Mesenchymal stem cell (in vitro differentiated cells and primary cell): ENCODE measurements around the gene WDR59.

Experiments used
- DNase-seq: peaks from one replicate; pipeline ENCODE4 v3.0.0-alpha.2; 2013
- H2AFZ ChIP-seq: one replicate; pipeline ENCODE4 v1.6.1; 2013; ENCODE audit warnings: low read depth, mild to moderate bottlenecking, control low read depth, inconsistent platforms, low read length, moderate library complexity
- H2AK5ac ChIP-seq: 2 replicates; pipeline ENCODE4 v1.6.1; 2013; ENCODE audit warnings: low read length, moderate library complexity, mild to moderate bottlenecking, inconsistent platforms; ENCODE audit not compliant: severe bottlenecking
- H2BK120ac ChIP-seq: one replicate; pipeline ENCODE4 v1.6.1; 2013; ENCODE audit warnings: low read depth, mild to moderate bottlenecking, inconsistent platforms, low read length, moderate library complexity
- H2BK12ac ChIP-seq, 2 experiments: one replicate each; pipeline ENCODE4 v1.6.1; 2013; ENCODE audit warnings: inconsistent platforms in 2 of 2, low read length in 2 of 2, mild to moderate bottlenecking in 2 of 2, moderate library complexity in 2 of 2, control low read depth in 1 of 2
- H2BK15ac ChIP-seq: one replicate; pipeline ENCODE4 v1.6.1; 2013; ENCODE audit warnings: mild to moderate bottlenecking, low read depth, inconsistent platforms; ENCODE audit not compliant: poor library complexity, severe bottlenecking
- H2BK5ac ChIP-seq: 2 replicates; pipeline ENCODE4 v1.6.1; 2013; ENCODE audit warnings: low read depth, mild to moderate bottlenecking, low read length, control low read depth, inconsistent platforms; ENCODE audit not compliant: poor library complexity, severe bottlenecking
- H3K14ac ChIP-seq, 2 experiments: one replicate each; pipeline ENCODE4 v1.6.1; 2013; ENCODE audit warnings: inconsistent platforms in 2 of 2, low read length in 2 of 2, control low read depth in 1 of 2, mild to moderate bottlenecking in 1 of 2, moderate library complexity in 1 of 2
- H3K18ac ChIP-seq, 2 experiments: one replicate each; pipeline ENCODE4 v1.6.1; 2013; ENCODE audit warnings: inconsistent platforms in 2 of 2, low read length in 2 of 2, control low read depth in 1 of 2, low read depth in 1 of 2, mild to moderate bottlenecking in 1 of 2
- H3K23ac ChIP-seq, 2 experiments: one replicate each; pipeline ENCODE4 v1.6.1; 2013; ENCODE audit warnings: inconsistent platforms in 2 of 2, low read length in 2 of 2, mild to moderate bottlenecking in 2 of 2, moderate library complexity in 2 of 2, control low read depth in 1 of 2
- H3K27ac ChIP-seq: 2 replicates; pipeline ENCODE4 v1.5.1; 2013; ENCODE audit warnings: mild to moderate bottlenecking, moderate library complexity, low read length, control low read depth, inconsistent platforms; ENCODE audit not compliant: poor library complexity, severe bottlenecking
- H3K27me3 ChIP-seq, 2 experiments: 2 replicates each; pipeline versions ENCODE4 v1.6.1 to v1.7.0; 2013; ENCODE audit warnings: low read length in 2 of 2, mild to moderate bottlenecking in 2 of 2, moderate library complexity in 2 of 2, control low read depth in 1 of 2, inconsistent platforms in 1 of 2; ENCODE audit not compliant: control insufficient read depth in 1 of 2, insufficient read depth in 1 of 2
- H3K36me3 ChIP-seq, 2 experiments: 2 replicates each; pipeline versions ENCODE4 v1.6.1 to v1.7.0; 2013; ENCODE audit warnings: low read length in 2 of 2, control low read depth in 1 of 2, inconsistent platforms in 1 of 2, low read depth in 1 of 2, mild to moderate bottlenecking in 1 of 2; ENCODE audit not compliant: insufficient read depth in 2 of 2, control insufficient read depth in 1 of 2
- H3K4ac ChIP-seq, 2 experiments: one replicate each; pipeline ENCODE4 v1.6.1; 2013; ENCODE audit warnings: inconsistent platforms in 2 of 2, low read length in 2 of 2, mild to moderate bottlenecking in 2 of 2, moderate library complexity in 2 of 2, control low read depth in 1 of 2, low read depth in 1 of 2
- H3K4me1 ChIP-seq: 2 replicates; pipeline ENCODE4 v1.6.1; 2013; ENCODE audit warnings: low read depth, low read length, control low read depth; ENCODE audit not compliant: control insufficient read depth, insufficient read depth
- H3K4me2 ChIP-seq: 2 replicates; pipeline ENCODE4 v1.6.1; 2013; ENCODE audit warnings: low read length, mild to moderate bottlenecking, inconsistent platforms; ENCODE audit not compliant: poor library complexity, severe bottlenecking
- H3K4me3 ChIP-seq, 2 experiments: 2 replicates each; pipeline versions ENCODE4 v1.5.1 to v1.7.0; 2013; ENCODE audit warnings: low read length in 2 of 2, mild to moderate bottlenecking in 2 of 2, control low read depth in 1 of 2, low read depth in 1 of 2; ENCODE audit not compliant: insufficient read depth in 1 of 2
- H3K79me1 ChIP-seq: replicated peaks from 2 replicates; pipeline ENCODE4 v1.6.1; 2013; ENCODE audit warnings: mild to moderate bottlenecking, control low read depth, low read length, inconsistent platforms; ENCODE audit not compliant: poor library complexity, severe bottlenecking
- H3K9ac ChIP-seq: 2 replicates; pipeline ENCODE4 v1.7.0; 2013; ENCODE audit warnings: mild to moderate bottlenecking, low read length, moderate library complexity
- H3K9me3 ChIP-seq: 2 replicates; pipeline ENCODE4 v1.7.0; 2013; ENCODE audit warnings: mild to moderate bottlenecking, low read length; ENCODE audit not compliant: control insufficient read depth
- H4K8ac ChIP-seq: one replicate; pipeline ENCODE4 v1.6.1; 2013; ENCODE audit warnings: inconsistent platforms, mild to moderate bottlenecking, low read length, moderate library complexity
- H4K91ac ChIP-seq: one replicate; pipeline ENCODE4 v1.6.1; 2013; ENCODE audit warnings: mild to moderate bottlenecking, low read length, inconsistent platforms
- WGBS: methylation state at CpG from one replicate; pipeline ENCODE4 v1.1.7; 2013; ENCODE audit warnings: mixed read lengths; 5-methylcytosine and 5-hydroxymethylcytosine counted together

WDR59 gene

GRCh38 chr16:75022567-75022966 lies 37.6 kb upstream of the WDR59 start:
- Histone ChIP-seq H2BK12ac (no peak overlapping the region), H3K9me3 (peaks cover 10% of the 10 kb centered on the region), H2BK120ac (no peak overlapping the region), H3K36me3 (peaks cover 0 to 4% of the 10 kb centered on the region in 2 experiments), H2BK15ac (no peak overlapping the region), H3K27me3 (no peaks in the 10 kb centered on the region), H2AK5ac (no peak overlapping the region), H3K27ac (no peak overlapping the region), H3K4me1 (peaks cover 2% of the 10 kb centered on the region), H3K14ac (no peak overlapping the region), H2AFZ (no peak overlapping the region), H3K79me1 (peaks cover 13% of the 10 kb centered on the region), H3K23ac (no peak overlapping the region), H3K9ac (no peak overlapping the region), H3K18ac (no peak overlapping the region), H3K4me2 (no peak overlapping the region), H3K4ac (no peak overlapping the region), H4K8ac (no peak overlapping the region), H3K4me3 (no peak overlapping the region), H2BK5ac (no peak overlapping the region), H4K91ac (no peak overlapping the region)
- WGBS: 95% methylated on average over 4 of the region's 4 CpGs
- DNase-seq: no peak

- Histone ChIP-seq H3K4me3 (no peak overlapping the region), H3K4me1 (peaks cover 2% of the 10 kb centered on the region), H2BK5ac (no peak overlapping the region), H3K36me3 (peaks cover 0 to 4% of the 10 kb centered on the region in 2 experiments), H3K9ac (no peak overlapping the region), H4K8ac (no peak overlapping the region), H2BK120ac (no peak overlapping the region), H2BK12ac (no peak overlapping the region), H2AK5ac (no peak overlapping the region), H3K14ac (no peak overlapping the region), H2BK15ac (no peak overlapping the region), H3K4ac (no peak overlapping the region), H3K79me1 (peaks cover 15% of the 10 kb centered on the region), H4K91ac (no peak overlapping the region), H3K27ac (no peak overlapping the region), H3K23ac (no peak overlapping the region), H3K9me3 (peaks cover 10% of the 10 kb centered on the region), H3K27me3 (no peaks in the 10 kb centered on the region), H3K4me2 (no peak overlapping the region), H3K18ac (no peak overlapping the region), H2AFZ (no peak overlapping the region)
- DNase-seq: no peak
- 80% methylated on average over 1 of the region's 1 CpG for whole genome bisulfite sequencing
Observed at GRCh38 chr16:75021410-75021809, 36.5 kb upstream of the WDR59 start.

- no peak overlapping the region for H2BK5ac ChIP-seq
- H4K91ac ChIP-seq: no peak overlapping the region
- H3K9ac ChIP-seq: no peak overlapping the region
- H3K36me3 ChIP-seq: peaks cover 0 to 4% of the 10 kb centered on the region in 2 experiments
- 88% methylated on average over 2 of the region's 7 CpGs for WGBS
- H3K4me1 ChIP-seq: peaks cover 2% of the 10 kb centered on the region
- no peak overlapping the region for H3K4me3 ChIP-seq
- H3K14ac ChIP-seq: no peak overlapping the region
- no peak overlapping the region for H2BK15ac ChIP-seq
- peaks cover 10% of the 10 kb centered on the region for H3K9me3 ChIP-seq
- no peak overlapping the region for H3K4ac ChIP-seq
- H2BK12ac ChIP-seq: no peak overlapping the region
- H3K27ac ChIP-seq: no peak overlapping the region
- no peak overlapping the region for H4K8ac ChIP-seq
- H3K27me3 ChIP-seq: no peaks in the 10 kb centered on the region
- H3K23ac ChIP-seq: no peak overlapping the region
- no peak overlapping the region for H3K4me2 ChIP-seq
- peaks cover 17% of the 10 kb centered on the region for H3K79me1 ChIP-seq
- H2AK5ac ChIP-seq: no peak overlapping the region
- no peak overlapping the region for H2AFZ ChIP-seq
- DNase-seq: no peak
- no peak overlapping the region for H2BK120ac ChIP-seq
- no peak overlapping the region for H3K18ac ChIP-seq
Observed at GRCh38 chr16:75019586-75019985, 34.7 kb upstream of the WDR59 start.

- H2BK15ac ChIP-seq: no peak overlapping the region
- H3K4ac ChIP-seq: no peak overlapping the region
- H3K79me1 ChIP-seq: peaks cover 15% of the 10 kb centered on the region
- H3K4me1 ChIP-seq: peaks cover 2% of the 10 kb centered on the region
- H2AFZ ChIP-seq: no peak overlapping the region
- H3K4me2 ChIP-seq: no peak overlapping the region
- H3K18ac ChIP-seq: no peak overlapping the region
- no peaks in the 10 kb centered on the region for H3K27me3 ChIP-seq
- no peak overlapping the region for H4K8ac ChIP-seq
- H3K36me3 ChIP-seq: peaks cover 0 to 4% of the 10 kb centered on the region in 2 experiments
- H3K23ac ChIP-seq: no peak overlapping the region
- WGBS: 95% methylated on average over 6 of the region's 8 CpGs
- H2BK120ac ChIP-seq: no peak overlapping the region
- no peak overlapping the region for H3K4me3 ChIP-seq
- H2BK5ac ChIP-seq: no peak overlapping the region
- no peak for DNase-seq
- H3K27ac ChIP-seq: peak overlapping the region; percentile 59
- H2BK12ac ChIP-seq: no peak overlapping the region
- no peak overlapping the region for H3K9ac ChIP-seq
- peaks cover 10% of the 10 kb centered on the region for H3K9me3 ChIP-seq
- no peak overlapping the region for H2AK5ac ChIP-seq
- no peak overlapping the region for H4K91ac ChIP-seq
- H3K14ac ChIP-seq: no peak overlapping the region
Observed at GRCh38 chr16:75019007-75019406, 34.1 kb upstream of the WDR59 start.
